IMR-90 (cell line): ENCODE data around the gene SPARCL1.

Source experiments
- BHLHE40 ChIP-seq: fragments of 150-350 bp; IDR thresholded peaks from 2 replicates; pipeline ENCODE4 v1.6.1; 2016; ENCODE audit warnings: mild to moderate bottlenecking, low read depth, low read length
- CEBPB ChIP-seq: IDR thresholded peaks from 2 replicates; pipeline ENCODE4 v1.6.1; 2012; ENCODE audit warnings: low read depth, low read length, improper control_type of control experiment
- CHD1 ChIP-seq: IDR thresholded peaks from 2 replicates; pipeline ENCODE4 v1.6.1; 2012; ENCODE audit warnings: low read depth, low read length, improper control_type of control experiment
- FOS ChIP-seq: fragments of 150-350 bp; IDR thresholded peaks from 2 replicates; pipeline ENCODE4 v1.6.1; 2016; ENCODE audit warnings: low read depth, low read length
- MAFK ChIP-seq: IDR thresholded peaks from 2 replicates; pipeline ENCODE4 v1.6.1; 2012; ENCODE audit warnings: low read depth, low read length, improper control_type of control experiment
- MAZ ChIP-seq: IDR thresholded peaks from 2 replicates; pipeline ENCODE4 v1.6.1; 2012; ENCODE audit warnings: low read depth, mild to moderate bottlenecking, low read length, improper control_type of control experiment, moderate library complexity, borderline replicate concordance
- POLR2A ChIP-seq: IDR thresholded peaks from 2 replicates; pipeline ENCODE4 v1.6.1; 2012; ENCODE audit warnings: mild to moderate bottlenecking, low read depth, low read length
- RAD21 ChIP-seq: IDR thresholded peaks from 2 replicates; pipeline ENCODE4 v1.6.1; 2012; ENCODE audit warnings: low read length, improper control_type of control experiment
- RCOR1 ChIP-seq: IDR thresholded peaks from 2 replicates; pipeline ENCODE4 v1.6.1; 2012; ENCODE audit warnings: mild to moderate bottlenecking, low read length, improper control_type of control experiment; ENCODE audit not compliant: insufficient replicate concordance
- RFX5 ChIP-seq: IDR thresholded peaks from 2 replicates; pipeline ENCODE4 v1.8.0; 2012; ENCODE audit warnings: low read depth, mild to moderate bottlenecking, low read length, moderate library complexity
- SMC3 ChIP-seq: fragments of 150-350 bp; IDR thresholded peaks from 2 replicates; pipeline ENCODE4 v1.6.1; 2016; ENCODE audit warnings: low read depth, mild to moderate bottlenecking, antibody characterized with exemption, low read length, moderate library complexity
- TF ChIP-seq, protein P1 (sequence below): conservative IDR thresholded peaks from 2 replicates; pipeline ENCODE4 v1.5.1; 2012; ENCODE audit warnings: mild to moderate bottlenecking, low read depth, low read length, improper control_type of control experiment
- TF ChIP-seq, protein P2 (sequence below): fragments of 150-350 bp; IDR thresholded peaks from 2 replicates; pipeline ENCODE4 v1.6.1; 2017; ENCODE audit warnings: mild to moderate bottlenecking, antibody characterized with exemption, low read length, low read depth
- TF ChIP-seq, protein P3 (sequence below): fragments of 150-350 bp; IDR thresholded peaks from 2 replicates; pipeline ENCODE4 v1.6.1; 2016; ENCODE audit warnings: low read depth, mild to moderate bottlenecking, low read length, moderate library complexity, borderline replicate concordance

DNA sequence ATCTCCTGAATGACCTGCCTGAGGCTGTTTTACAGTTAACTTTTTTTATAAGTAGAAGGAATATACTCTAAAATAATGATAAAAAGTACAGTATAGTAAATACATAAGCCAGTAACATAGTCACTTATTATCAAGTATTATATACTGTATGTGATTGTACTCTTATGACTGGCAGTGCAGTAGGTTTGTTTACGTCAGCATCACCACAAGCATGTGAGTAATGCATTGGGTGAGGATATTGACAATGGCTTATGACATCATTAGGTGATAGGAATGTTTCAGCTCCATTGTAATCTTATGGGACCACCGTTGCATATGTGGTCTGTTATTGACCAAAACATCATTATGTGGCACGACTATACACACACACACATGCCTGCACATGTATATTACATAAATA is 86.3 kb downstream of the SPARCL1 start:
- no peak for TF ChIP-seq FOS
- no peak for TF ChIP-seq POLR2A
- TF ChIP-seq, protein P1, sequence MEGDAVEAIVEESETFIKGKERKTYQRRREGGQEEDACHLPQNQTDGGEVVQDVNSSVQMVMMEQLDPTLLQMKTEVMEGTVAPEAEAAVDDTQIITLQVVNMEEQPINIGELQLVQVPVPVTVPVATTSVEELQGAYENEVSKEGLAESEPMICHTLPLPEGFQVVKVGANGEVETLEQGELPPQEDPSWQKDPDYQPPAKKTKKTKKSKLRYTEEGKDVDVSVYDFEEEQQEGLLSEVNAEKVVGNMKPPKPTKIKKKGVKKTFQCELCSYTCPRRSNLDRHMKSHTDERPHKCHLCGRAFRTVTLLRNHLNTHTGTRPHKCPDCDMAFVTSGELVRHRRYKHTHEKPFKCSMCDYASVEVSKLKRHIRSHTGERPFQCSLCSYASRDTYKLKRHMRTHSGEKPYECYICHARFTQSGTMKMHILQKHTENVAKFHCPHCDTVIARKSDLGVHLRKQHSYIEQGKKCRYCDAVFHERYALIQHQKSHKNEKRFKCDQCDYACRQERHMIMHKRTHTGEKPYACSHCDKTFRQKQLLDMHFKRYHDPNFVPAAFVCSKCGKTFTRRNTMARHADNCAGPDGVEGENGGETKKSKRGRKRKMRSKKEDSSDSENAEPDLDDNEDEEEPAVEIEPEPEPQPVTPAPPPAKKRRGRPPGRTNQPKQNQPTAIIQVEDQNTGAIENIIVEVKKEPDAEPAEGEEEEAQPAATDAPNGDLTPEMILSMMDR, result no peak
- no peak for TF ChIP-seq CEBPB
- TF ChIP-seq RFX5, result no peak
- no peak for TF ChIP-seq SMC3
- TF ChIP-seq, protein P2, sequence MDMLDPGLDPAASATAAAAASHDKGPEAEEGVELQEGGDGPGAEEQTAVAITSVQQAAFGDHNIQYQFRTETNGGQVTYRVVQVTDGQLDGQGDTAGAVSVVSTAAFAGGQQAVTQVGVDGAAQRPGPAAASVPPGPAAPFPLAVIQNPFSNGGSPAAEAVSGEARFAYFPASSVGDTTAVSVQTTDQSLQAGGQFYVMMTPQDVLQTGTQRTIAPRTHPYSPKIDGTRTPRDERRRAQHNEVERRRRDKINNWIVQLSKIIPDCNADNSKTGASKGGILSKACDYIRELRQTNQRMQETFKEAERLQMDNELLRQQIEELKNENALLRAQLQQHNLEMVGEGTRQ, result no peak
- TF ChIP-seq, protein P3, sequence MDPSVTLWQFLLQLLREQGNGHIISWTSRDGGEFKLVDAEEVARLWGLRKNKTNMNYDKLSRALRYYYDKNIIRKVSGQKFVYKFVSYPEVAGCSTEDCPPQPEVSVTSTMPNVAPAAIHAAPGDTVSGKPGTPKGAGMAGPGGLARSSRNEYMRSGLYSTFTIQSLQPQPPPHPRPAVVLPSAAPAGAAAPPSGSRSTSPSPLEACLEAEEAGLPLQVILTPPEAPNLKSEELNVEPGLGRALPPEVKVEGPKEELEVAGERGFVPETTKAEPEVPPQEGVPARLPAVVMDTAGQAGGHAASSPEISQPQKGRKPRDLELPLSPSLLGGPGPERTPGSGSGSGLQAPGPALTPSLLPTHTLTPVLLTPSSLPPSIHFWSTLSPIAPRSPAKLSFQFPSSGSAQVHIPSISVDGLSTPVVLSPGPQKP, result no peak
- no peak for TF ChIP-seq CHD1
- no peak for TF ChIP-seq BHLHE40
- no peak for TF ChIP-seq RAD21
- TF ChIP-seq MAZ, result no peak
- TF ChIP-seq MAFK, result no peak
- no peak for TF ChIP-seq RCOR1
